PC-3 (cell line): ENCODE measurements around the gene CD1D. TPM values are rescaled to one million over a fixed set of nuclear protein-coding genes. Genes with fewer than 3 reads are reported as not detected.

Source experiments
- ATAC-seq: fragments of 200-7000 bp; cut with Tn5 transposase; 2 replicates; pipeline ENCODE4 v1.9.1; 2020; ENCODE audit warnings: mild to moderate bottlenecking, moderate library complexity
- BruUV-seq: library from RNA; stranded (reverse); fragments of 400-500 nt; replicated peaks from 2 replicates; lab custom pipeline; 2021; lab: Mats Ljungman, UMichigan
- CTCF ChIA-PET: fragments of 300-600 bp; sonication (Branson Sonifier 250); formaldehyde crosslinking; loops from one replicate; lab custom pipeline; 2022; ENCODE audit warnings: antibody characterized with exemption; lab: Charles Lee
- POLR2A ChIA-PET: fragments of 300-600 bp; sonication (Branson Sonifier 250); formaldehyde crosslinking; loops from one replicate; lab custom pipeline; 2022; ENCODE audit warnings: antibody characterized with exemption; ENCODE audit not compliant: unreplicated experiment; lab: Charles Lee
- DNase-seq: peaks from one replicate; pipeline ENCODE4 v3.0.0-alpha.2; 2015
- H2AFZ ChIP-seq: fragments of 300-600 bp; sonication (generic); 2 replicates; pipeline ENCODE4 v1.6.0; 2016; ENCODE audit warnings: antibody characterized with exemption, low read length
- H3F3A ChIP-seq: fragments of 300-600 bp; sonication (generic); one replicate; pipeline ENCODE4 v1.6.0; 2017; ENCODE audit warnings: antibody characterized with exemption, low read length, control low read depth, mild to moderate bottlenecking; ENCODE audit not compliant: unreplicated experiment
- H3K27ac ChIP-seq: fragments of 300-600 bp; sonication (generic); 2 replicates; pipeline ENCODE4 v1.5.1; 2016; ENCODE audit warnings: mild to moderate bottlenecking, low read length
- H3K27me3 ChIP-seq: fragments of 300-600 bp; sonication (generic); 2 replicates; pipeline ENCODE4 v1.6.1; 2016; ENCODE audit warnings: low read length, mixed read lengths
- H3K36me3 ChIP-seq: fragments of 300-600 bp; sonication (generic); 2 replicates; pipeline ENCODE4 v1.6.1; 2016; ENCODE audit warnings: low read depth, mixed run types, low read length, mixed read lengths
- H3K4me1 ChIP-seq: fragments of 300-600 bp; sonication (generic); 2 replicates; pipeline ENCODE4 v1.5.1; 2016; ENCODE audit warnings: low read length; ENCODE audit not compliant: insufficient read depth
- H3K4me2 ChIP-seq: fragments of 300-600 bp; sonication (generic); 2 replicates; pipeline ENCODE4 v1.6.0; 2016; ENCODE audit warnings: low read length
- H3K4me3 ChIP-seq: fragments of 300-600 bp; sonication (generic); 2 replicates; pipeline ENCODE4 v1.5.1; 2016; ENCODE audit warnings: mild to moderate bottlenecking, low read length, mixed read lengths
- H3K79me2 ChIP-seq: fragments of 300-600 bp; sonication (generic); 2 replicates; pipeline ENCODE4 v1.6.1; 2017; ENCODE audit warnings: low read length, mixed read lengths
- H3K9ac ChIP-seq: fragments of 300-600 bp; sonication (generic); 2 replicates; pipeline ENCODE4 v1.6.0; 2016; ENCODE audit warnings: mild to moderate bottlenecking, low read length
- H3K9me2 ChIP-seq: fragments of 300-600 bp; sonication (generic); replicated peaks from 2 replicates; pipeline ENCODE4 v1.6.1; 2016; ENCODE audit warnings: mixed run types, low read length, mixed read lengths
- H3K9me3 ChIP-seq: fragments of 300-600 bp; sonication (generic); 2 replicates; pipeline ENCODE4 v1.6.1; 2016; ENCODE audit warnings: low read length, mixed read lengths
- H4K20me1 ChIP-seq: fragments of 300-600 bp; sonication (generic); 2 replicates; pipeline ENCODE4 v1.6.1; 2016; ENCODE audit warnings: low read length, mixed read lengths
- EZH2 ChIP-seq: fragments of 300-600 bp; sonication (generic); IDR thresholded peaks from one replicate; pipeline ENCODE4 v1.6.1; 2017; ENCODE audit warnings: antibody characterized with exemption, mild to moderate bottlenecking, low read length; ENCODE audit not compliant: unreplicated experiment
- EZH2phosphoT487 ChIP-seq: fragments of 300-600 bp; sonication (generic); IDR thresholded peaks from 2 replicates; pipeline ENCODE4 v1.6.1; 2018; ENCODE audit warnings: mild to moderate bottlenecking, antibody characterized with exemption, low read length, borderline replicate concordance
- intact Hi-C: fragments of 100-400 bp; cut with micrococcal nuclease; formaldehyde crosslinking; loops from 2 replicates; pipeline ENCODE4 v1.9.0; 2023
- total RNA-seq: library from RNA; depleted of rRNA; stranded (reverse); fragments of >200 nt; gene quantifications from 2 replicates; pipeline ENCODE4 v1.2.3, GENCODE V29; 2014
- TF ChIP-seq, protein P1 (sequence below): fragments of 300-600 bp; sonication (generic); conservative IDR thresholded peaks from 2 replicates; pipeline ENCODE4 v1.5.1; 2017; ENCODE audit warnings: antibody characterized with exemption, low read depth, mild to moderate bottlenecking, low read length

The CD1D gene
- total RNA-seq, 1 experiment from 2014 or later: not detected

DNA sequence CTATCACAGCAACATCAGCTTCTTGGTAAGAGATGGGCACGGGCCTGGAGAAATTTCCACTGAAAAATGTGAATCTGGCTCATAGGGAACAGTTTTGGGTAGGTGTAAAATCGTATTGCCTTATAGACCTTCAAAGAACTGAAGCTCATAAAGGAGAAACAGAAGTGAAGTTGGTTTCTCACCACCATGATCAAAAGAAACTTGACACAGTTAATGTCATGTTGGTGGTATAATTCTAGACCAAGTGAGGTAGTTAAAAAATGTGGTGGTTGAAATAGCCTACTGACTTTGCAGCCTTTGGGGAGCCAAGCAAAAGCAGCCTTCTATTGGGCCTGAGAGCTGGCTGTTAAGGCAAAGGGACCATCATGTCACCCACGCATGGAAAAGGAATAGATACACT lies 8.9 kb downstream of the CD1D start:
- Histone ChIP-seq H3K36me3 (no peaks in the 10 kb centered on the region), H3K9me3 (no peaks in the 10 kb centered on the region), H4K20me1 (no peaks in the 10 kb centered on the region), H3K9me2 (no peaks in the 10 kb centered on the region), H3K4me3 (no peak overlapping the region), H3K27ac (no peak overlapping the region), H2AFZ (no peak overlapping the region), H3K27me3 (peaks cover 52% of the 10 kb centered on the region), H3K79me2 (no peaks in the 10 kb centered on the region), H3K4me1 (no peaks in the 10 kb centered on the region), H3K4me2 (no peak overlapping the region), H3F3A (no peaks in the 10 kb centered on the region), H3K9ac (no peak overlapping the region)
- intact Hi-C loops: no loop called here
- BruUV-seq: no TSS peak
- TF ChIP-seq EZH2 (no peak), EZH2phosphoT487 (no peak)
- TF ChIP-seq, protein P1, sequence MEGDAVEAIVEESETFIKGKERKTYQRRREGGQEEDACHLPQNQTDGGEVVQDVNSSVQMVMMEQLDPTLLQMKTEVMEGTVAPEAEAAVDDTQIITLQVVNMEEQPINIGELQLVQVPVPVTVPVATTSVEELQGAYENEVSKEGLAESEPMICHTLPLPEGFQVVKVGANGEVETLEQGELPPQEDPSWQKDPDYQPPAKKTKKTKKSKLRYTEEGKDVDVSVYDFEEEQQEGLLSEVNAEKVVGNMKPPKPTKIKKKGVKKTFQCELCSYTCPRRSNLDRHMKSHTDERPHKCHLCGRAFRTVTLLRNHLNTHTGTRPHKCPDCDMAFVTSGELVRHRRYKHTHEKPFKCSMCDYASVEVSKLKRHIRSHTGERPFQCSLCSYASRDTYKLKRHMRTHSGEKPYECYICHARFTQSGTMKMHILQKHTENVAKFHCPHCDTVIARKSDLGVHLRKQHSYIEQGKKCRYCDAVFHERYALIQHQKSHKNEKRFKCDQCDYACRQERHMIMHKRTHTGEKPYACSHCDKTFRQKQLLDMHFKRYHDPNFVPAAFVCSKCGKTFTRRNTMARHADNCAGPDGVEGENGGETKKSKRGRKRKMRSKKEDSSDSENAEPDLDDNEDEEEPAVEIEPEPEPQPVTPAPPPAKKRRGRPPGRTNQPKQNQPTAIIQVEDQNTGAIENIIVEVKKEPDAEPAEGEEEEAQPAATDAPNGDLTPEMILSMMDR: no peak
- no peak for DNase-seq
- ATAC-seq: no peak
- ChIA-PET POLR2A (no interaction called here), CTCF (no interaction called here)

DNA sequence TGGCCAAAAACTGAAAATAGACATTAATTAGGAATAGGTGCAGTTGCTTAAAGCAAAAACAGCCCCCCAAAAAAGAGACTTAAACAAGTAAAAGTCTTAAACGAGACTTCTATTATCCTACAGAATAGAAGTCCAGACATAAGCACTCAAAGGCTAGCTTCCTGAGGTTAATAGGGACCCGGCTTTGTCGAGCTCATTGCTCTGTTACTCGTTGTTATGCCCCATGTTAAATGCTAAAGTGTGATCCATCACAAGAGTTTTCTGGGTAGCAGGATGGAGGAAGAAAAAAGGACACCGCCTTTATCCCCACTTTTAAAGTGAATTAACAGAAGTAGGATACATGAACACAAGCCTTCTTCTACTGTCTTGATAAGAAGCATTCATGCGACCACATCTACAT lies 10.6 kb downstream of the CD1D start:
- no peak for ATAC-seq
- H3F3A ChIP-seq: no peaks in the 10 kb centered on the region
- BruUV-seq: no TSS peak
- H3K27ac ChIP-seq: no peak overlapping the region
- CTCF ChIA-PET: no interaction called here
- no peak for DNase-seq
- H2AFZ ChIP-seq: no peak overlapping the region
- no peaks in the 10 kb centered on the region for H3K79me2 ChIP-seq
- no peak overlapping the region for H3K4me2 ChIP-seq
- no peaks in the 10 kb centered on the region for H3K9me3 ChIP-seq
- no peak overlapping the region for H3K9ac ChIP-seq
- H3K27me3 ChIP-seq: peaks cover 52% of the 10 kb centered on the region
- intact Hi-C loops: no loop called here
- POLR2A ChIA-PET: no interaction called here
- H3K4me1 ChIP-seq: no peaks in the 10 kb centered on the region
- no peaks in the 10 kb centered on the region for H3K36me3 ChIP-seq
- H4K20me1 ChIP-seq: no peaks in the 10 kb centered on the region
- H3K9me2 ChIP-seq: no peaks in the 10 kb centered on the region
- TF ChIP-seq EZH2phosphoT487 (no peak), EZH2 (no peak)
- TF ChIP-seq, protein P1: no peak
- H3K4me3 ChIP-seq: no peak overlapping the region

DNA sequence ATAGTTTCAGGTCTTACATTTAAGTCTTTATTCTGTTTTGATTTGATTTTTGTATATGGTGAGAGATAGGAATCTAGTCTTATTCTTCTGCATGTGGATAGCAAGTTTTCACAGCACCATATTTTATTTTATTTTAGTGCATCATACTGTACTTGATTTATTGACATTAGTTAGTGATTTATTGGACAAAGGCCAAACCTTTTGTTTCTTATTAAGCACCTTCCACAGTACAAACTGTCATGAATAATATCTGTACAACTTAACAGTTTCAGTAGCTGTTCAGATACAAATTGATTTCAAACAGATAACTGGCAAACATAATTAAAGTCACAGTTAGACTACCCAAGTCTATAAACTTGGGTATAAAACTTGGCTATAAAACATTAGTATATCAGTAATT lies 15.8 kb downstream of the CD1D start:
- no peak for DNase-seq
- Histone ChIP-seq H3K27ac (no peak overlapping the region), H3K4me3 (no peak overlapping the region), H3K36me3 (no peaks in the 10 kb centered on the region), H3K9me2 (no peaks in the 10 kb centered on the region), H3K9ac (no peak overlapping the region), H3K79me2 (no peaks in the 10 kb centered on the region), H3K27me3 (peaks cover 61% of the 10 kb centered on the region), H3F3A (no peaks in the 10 kb centered on the region), H3K4me2 (no peak overlapping the region), H3K4me1 (no peaks in the 10 kb centered on the region), H2AFZ (no peak overlapping the region), H3K9me3 (no peaks in the 10 kb centered on the region), H4K20me1 (no peaks in the 10 kb centered on the region)
- ChIA-PET POLR2A (no interaction called here), CTCF (no interaction called here)
- intact Hi-C loops: no loop called here
- no TSS peak for BruUV-seq
- no peak for ATAC-seq
- TF ChIP-seq EZH2 (no peak), EZH2phosphoT487 (no peak)
- TF ChIP-seq, protein P1: no peak
